HG03139 (cell line): ENCODE data around the gene RALA.
"Not testable (repeated sequence)": the region's sequence is repeated elsewhere in the genome, so short reads cannot be mapped to it uniquely, and the experiment has no call there.

Source experiments
- ATAC-seq: cut with Tn5 transposase; IDR thresholded peaks from one replicate; pipeline ENCODE4 v1.9.1; 2021; ENCODE audit not compliant: unreplicated experiment

The RALA gene

GRCh38 chr7:39721919-39722597 is 98.7 kb downstream of the RALA start:
- ATAC-seq = no peak

- ATAC-seq = no peak
Measured at GRCh38 chr7:39727231-39728012, 104.0 kb downstream of the RALA start.

GRCh38 chr7:39732837-39733804 is 109.7 kb downstream of the RALA start:
- peak; percentile 92 for ATAC-seq

DNA sequence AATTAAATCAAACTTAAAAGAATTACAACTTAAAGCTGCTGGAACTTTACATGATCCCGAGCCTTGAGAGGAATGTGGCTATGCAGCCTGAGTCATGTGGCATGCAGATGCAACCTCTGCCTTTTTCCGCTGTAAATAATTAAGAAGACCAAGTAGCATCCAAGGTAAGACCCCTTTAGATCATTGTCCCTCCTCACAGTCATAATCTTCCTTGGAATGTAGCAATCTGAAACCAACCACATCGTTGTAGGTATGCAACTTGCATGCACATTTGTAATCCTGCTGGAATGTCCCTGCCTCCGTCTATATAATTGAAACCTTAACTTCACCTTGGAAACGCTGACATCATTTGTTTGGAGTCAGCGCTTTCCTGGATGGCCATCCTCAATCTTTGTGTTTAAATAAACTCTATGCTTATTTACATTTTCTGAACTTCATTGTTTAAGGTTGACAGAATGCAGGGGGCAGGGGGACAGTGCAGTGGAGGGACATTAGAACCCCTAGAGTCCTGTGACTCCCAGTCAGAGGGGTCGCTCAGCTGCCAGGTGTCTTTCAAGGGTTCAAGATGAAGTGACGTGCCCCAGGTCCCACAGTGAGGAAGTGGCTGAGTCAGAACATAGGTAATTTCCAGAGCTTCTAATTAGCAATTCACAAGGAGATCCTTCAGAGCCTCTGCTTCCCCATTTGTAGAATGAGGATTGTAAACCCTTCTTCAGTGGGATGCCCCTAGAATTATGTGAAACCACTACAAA is 110.7 kb downstream of the RALA start:
- ATAC-seq = no peak

DNA sequence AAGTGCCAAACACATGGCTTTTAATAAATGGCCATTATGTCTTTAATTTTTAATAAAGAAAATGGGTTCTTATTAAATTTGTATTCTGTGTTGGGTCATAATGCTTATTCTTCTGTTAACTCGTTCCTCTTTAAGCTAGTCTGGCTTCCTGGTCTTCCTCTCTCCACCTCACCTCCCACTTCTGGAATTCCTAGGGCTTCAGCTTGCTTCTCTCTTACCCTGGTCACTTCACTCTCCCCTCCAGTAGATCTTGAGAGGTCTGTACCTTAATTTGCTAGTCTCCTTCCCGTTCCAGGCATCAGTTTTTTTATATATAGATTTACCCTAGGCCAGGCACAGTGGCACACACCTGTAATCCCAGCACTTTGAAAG is 111.2 kb downstream of the RALA start:
- no peak for ATAC-seq

- ATAC-seq = no peak
Measured at GRCh38 chr7:39735903-39736302, 112.5 kb downstream of the RALA start.

GRCh38 chr7:39741942-39742623 is 118.7 kb downstream of the RALA start:
- peak; percentile 76 for ATAC-seq

DNA sequence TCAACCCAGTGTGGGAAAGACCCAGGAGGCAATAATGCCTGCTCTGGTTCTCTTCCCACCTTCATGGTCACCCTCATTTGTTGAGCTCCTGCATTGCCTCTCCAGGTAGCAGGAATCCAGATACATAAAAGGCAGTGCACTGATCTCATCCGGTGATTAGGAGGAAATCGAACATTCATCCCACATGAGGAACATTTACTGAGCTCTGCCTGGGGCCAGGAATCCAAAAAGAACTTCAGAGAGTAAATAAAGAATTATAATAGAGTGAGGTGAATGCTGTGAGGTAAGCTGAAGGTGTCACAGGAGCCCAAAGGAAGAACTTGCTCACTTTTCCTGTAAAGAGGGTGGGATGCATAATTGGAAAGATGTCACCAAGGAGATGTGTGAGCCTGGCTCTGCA is 121.2 kb downstream of the RALA start:
- no peak for ATAC-seq

DNA sequence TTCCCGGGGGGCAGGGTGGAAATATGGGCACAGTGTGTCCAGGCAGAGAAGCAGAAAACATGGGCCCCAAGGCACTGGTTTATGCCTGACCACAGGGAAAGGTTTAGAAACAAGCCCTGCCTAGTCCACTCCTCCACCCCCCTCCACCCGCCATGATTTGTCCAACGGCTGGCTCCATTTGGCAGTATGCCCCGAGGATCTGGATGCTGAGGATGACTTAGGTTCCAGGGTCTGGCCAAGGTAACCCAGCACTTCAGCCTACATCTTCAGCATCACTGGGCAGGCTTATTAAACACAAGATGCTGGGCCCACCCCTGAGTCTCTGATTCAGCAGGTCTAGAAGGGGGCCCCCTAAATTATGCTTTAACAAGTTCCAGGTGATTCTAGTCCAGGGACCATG is 121.9 kb downstream of the RALA start:
- ATAC-seq = no peak

- ATAC-seq = no peak
Measured at GRCh38 chr7:39746103-39746819, 122.9 kb downstream of the RALA start.

- ATAC-seq = no peak
Measured at GRCh38 chr7:39749177-39749576, 125.8 kb downstream of the RALA start.

- no peak for ATAC-seq
Measured at GRCh38 chr7:39749717-39750116, 126.3 kb downstream of the RALA start.

- no peak for ATAC-seq
Measured at GRCh38 chr7:39750253-39751077, 127.1 kb downstream of the RALA start.

DNA sequence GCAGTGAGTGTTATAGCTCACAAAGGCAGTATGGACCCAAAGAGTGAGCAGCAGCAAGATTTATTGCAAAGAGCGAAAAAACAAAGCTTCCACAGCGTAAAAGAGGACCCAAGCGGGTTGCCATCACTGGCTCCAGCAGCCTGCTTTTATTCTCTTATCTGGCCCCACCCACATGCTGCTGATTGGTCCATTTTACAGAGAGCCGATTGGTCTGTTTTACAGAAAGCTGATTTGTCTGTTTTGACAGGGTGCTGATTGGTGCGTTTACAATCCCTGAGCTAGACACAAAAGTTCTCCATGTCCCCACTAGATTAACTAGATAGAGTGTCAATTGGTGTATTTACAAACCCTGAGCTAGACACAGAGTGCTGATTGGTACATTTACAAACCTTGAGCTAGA is 129.9 kb downstream of the RALA start:
- ATAC-seq = not testable (repeated sequence)

GRCh38 chr7:39753823-39754325 is 130.5 kb downstream of the RALA start:
- no peak for ATAC-seq

DNA sequence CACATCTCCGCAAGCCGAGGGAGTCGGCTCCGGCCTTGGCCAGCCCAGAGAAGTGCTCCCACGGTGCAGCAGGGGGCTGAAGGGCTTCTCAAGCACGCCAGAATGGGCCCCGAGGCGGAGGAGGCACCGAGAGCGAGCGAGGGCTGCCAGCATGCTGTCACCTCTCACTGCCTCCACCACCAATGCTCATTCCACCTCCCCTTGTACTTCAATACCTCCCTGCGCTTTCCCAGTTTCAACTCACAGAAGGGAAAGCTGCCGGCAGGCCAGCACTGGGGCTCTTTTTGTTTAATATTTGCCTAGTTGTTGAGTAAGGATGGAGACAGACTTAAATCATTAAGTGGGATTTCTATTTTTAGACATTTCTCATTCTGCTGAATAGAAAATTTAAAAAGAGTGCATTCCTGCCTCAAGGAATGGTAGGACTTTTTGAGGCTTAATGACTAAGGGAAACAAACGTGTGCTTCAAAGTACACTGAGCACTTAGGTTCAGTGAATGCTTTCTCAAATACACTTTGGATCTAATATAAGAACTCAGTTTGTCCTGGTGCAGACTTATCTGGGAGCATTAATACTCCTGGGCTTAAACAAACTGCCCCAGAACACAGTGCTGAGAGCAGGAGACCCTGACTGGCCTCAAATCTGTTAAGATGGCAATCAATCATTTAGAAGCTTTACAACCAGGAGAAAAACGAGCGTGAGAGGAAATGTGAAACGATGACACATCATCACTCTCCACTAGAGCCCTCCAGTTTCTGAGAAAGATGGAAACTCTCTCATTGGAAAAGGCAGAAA is 131.2 kb downstream of the RALA start:
- no peak for ATAC-seq

DNA sequence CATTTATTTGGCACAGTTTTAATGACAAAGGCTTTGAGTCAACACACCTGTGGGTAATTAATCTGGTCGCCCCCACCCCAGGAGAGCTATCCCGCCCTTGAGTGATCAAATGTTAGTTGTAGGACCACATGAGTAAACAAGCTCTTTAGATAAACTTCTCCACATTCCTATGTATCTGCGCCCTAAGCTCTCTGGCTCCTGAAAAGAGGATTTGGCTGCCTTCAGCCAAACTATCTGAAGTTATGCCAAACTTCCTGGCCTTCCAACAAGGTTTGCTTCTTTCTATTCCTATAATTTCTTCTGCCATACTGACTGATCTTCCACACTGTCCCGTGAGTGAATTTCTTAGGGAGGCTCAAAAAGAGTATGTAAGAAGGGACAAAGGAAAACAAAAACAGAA is 134.2 kb downstream of the RALA start:
- no peak for ATAC-seq
